Natural killer cell treated with Interleukin-12 subunit alpha and Interleukin-12 subunit beta and Interleukin-15 and Interleukin-18, amount 100 ng/mL, for 72 hours (primary cell): ENCODE results near the gene CMSS1. TPM values are rescaled to one million over a fixed set of nuclear protein-coding genes. Genes with fewer than 3 reads are reported as not detected.

Experiments used
- ATAC-seq, 2 donors: fragments of 150-1000 bp; cut with Tn5 transposase in 1 of 2; sonication (Bioruptor Pico), chemical (Tn5 transposase) in 1 of 2; 2 replicates each; pipeline ENCODE4 v1.10.0; 2021
- DNase-seq: peaks from one replicate; pipeline ENCODE4 v3.0.0; 2022; ENCODE audit warnings: low spot score
- H3K27ac Mint-ChIP-seq, 2 donors: 1 replicate in 1 of 2; 2 replicates in 1 of 2; pipeline ENCODE4 v1.8.0; 2022; ENCODE audit warnings: mixed read lengths in 2 of 2, mild to moderate bottlenecking in 1 of 2, moderate library complexity in 1 of 2
- H3K27me3 Mint-ChIP-seq, 2 donors: 1 replicate in 1 of 2; 2 replicates in 1 of 2; pipeline ENCODE4 v1.8.0; 2022; ENCODE audit warnings: mixed read lengths in 2 of 2
- H3K36me3 Mint-ChIP-seq: one replicate; pipeline ENCODE4 v1.8.0; 2022; ENCODE audit warnings: mixed read lengths
- H3K4me1 Mint-ChIP-seq, 2 donors: 1 replicate in 1 of 2; 2 replicates in 1 of 2; pipeline ENCODE4 v1.8.0; 2022; ENCODE audit warnings: low read depth in 2 of 2, mixed read lengths in 2 of 2, mild to moderate bottlenecking in 1 of 2
- H3K4me3 Mint-ChIP-seq: one replicate; pipeline ENCODE4 v1.8.0; 2022; ENCODE audit warnings: mixed read lengths
- H3K9me3 Mint-ChIP-seq: 2 replicates; pipeline ENCODE4 v1.8.0; 2022; ENCODE audit warnings: mixed read lengths
- total RNA-seq, 2 donors: library from RNA; stranded (reverse); gene quantifications; one replicate each; pipeline ENCODE4 v1.2.3, GENCODE V29; 2022

The CMSS1 gene
- total RNA-seq, 2 donors from 2014 or later = 35.7 to 67.8 TPM

GRCh38 chr3:100105501-100105900 lies 287.8 kb downstream of the CMSS1 start:
- no peaks in the 10 kb centered on the region for H3K27me3 Mint-ChIP-seq
- peak in 1 of 2 donors; percentile 49 for ATAC-seq
- peaks cover 3% of the 10 kb centered on the region for H3K9me3 Mint-ChIP-seq
- peak overlapping the region; percentile 82 to 92 for H3K27ac Mint-ChIP-seq
- no peak for DNase-seq
- H3K36me3 Mint-ChIP-seq = peaks cover 8% of the 10 kb centered on the region
- H3K4me3 Mint-ChIP-seq = peak overlapping the region; percentile 24
- peaks cover 16 to 25% of the 10 kb centered on the region in 2 donors for H3K4me1 Mint-ChIP-seq

- H3K4me1 Mint-ChIP-seq = peaks cover 16 to 23% of the 10 kb centered on the region in 2 donors
Measured at GRCh38 chr3:100106094-100106493, 288.4 kb downstream of the CMSS1 start.

GRCh38 chr3:100106531-100107141 lies 289.0 kb downstream of the CMSS1 start:
- Mint-ChIP-seq H3K4me1 (peaks cover 16 to 23% of the 10 kb centered on the region in 2 donors), H3K27ac (peak overlapping the region; percentile 82 to 92), H3K4me3 (no peak overlapping the region), H3K9me3 (no peaks in the 10 kb centered on the region), H3K27me3 (no peaks in the 10 kb centered on the region), H3K36me3 (peaks cover 4% of the 10 kb centered on the region)
- ATAC-seq (no peak), DNase-seq (no peak)

More at GRCh38 chr3:100106094-100106493, 288.4 kb downstream of the CMSS1 start:
- Mint-ChIP-seq H3K4me3 (no peak overlapping the region), H3K36me3 (peaks cover 7% of the 10 kb centered on the region), H3K27ac (peak overlapping the region; percentile 82 to 92), H3K27me3 (no peaks in the 10 kb centered on the region), H3K9me3 (peaks cover 2% of the 10 kb centered on the region)
- DNase-seq (no peak), ATAC-seq (no peak)

- Mint-ChIP-seq H3K27ac (peak overlapping the region in 1 of 2 donors; percentile 92), H3K9me3 (no peaks in the 10 kb centered on the region), H3K36me3 (peaks cover 4% of the 10 kb centered on the region)
Measured at GRCh38 chr3:100107221-100107814, 289.7 kb downstream of the CMSS1 start.

GRCh38 chr3:100108464-100109079 lies 290.9 kb downstream of the CMSS1 start:
- no peak for DNase-seq
- Mint-ChIP-seq H3K4me1 (peaks cover 16 to 23% of the 10 kb centered on the region in 2 donors), H3K27me3 (no peaks in the 10 kb centered on the region), H3K27ac (no peak overlapping the region), H3K4me3 (no peak overlapping the region), H3K9me3 (no peaks in the 10 kb centered on the region), H3K36me3 (peaks cover 4% of the 10 kb centered on the region)
- no peak for ATAC-seq

More at GRCh38 chr3:100107221-100107814, 289.7 kb downstream of the CMSS1 start:
- DNase-seq = no peak
- no peaks in the 10 kb centered on the region for H3K27me3 Mint-ChIP-seq
- no peak for ATAC-seq
- no peak overlapping the region for H3K4me3 Mint-ChIP-seq
- H3K4me1 Mint-ChIP-seq = peaks cover 16 to 23% of the 10 kb centered on the region in 2 donors

GRCh38 chr3:100110162-100110561 lies 292.5 kb downstream of the CMSS1 start:
- Mint-ChIP-seq H3K4me1 (peaks cover 16 to 17% of the 10 kb centered on the region in 2 donors), H3K9me3 (no peaks in the 10 kb centered on the region), H3K36me3 (no peaks in the 10 kb centered on the region), H3K27ac (no peak overlapping the region), H3K27me3 (no peaks in the 10 kb centered on the region), H3K4me3 (no peak overlapping the region)
- no peak for ATAC-seq
- DNase-seq = no peak

GRCh38 chr3:100111728-100112127 lies 294.1 kb downstream of the CMSS1 start:
- no peak overlapping the region for H3K4me3 Mint-ChIP-seq
- peaks cover under 1 to 6% of the 10 kb centered on the region in 2 donors for H3K4me1 Mint-ChIP-seq
- DNase-seq (no peak), ATAC-seq (no peak)
- no peak overlapping the region for H3K27ac Mint-ChIP-seq
- H3K9me3 Mint-ChIP-seq = no peaks in the 10 kb centered on the region
- no peaks in the 10 kb centered on the region for H3K27me3 Mint-ChIP-seq
- H3K36me3 Mint-ChIP-seq = no peaks in the 10 kb centered on the region

GRCh38 chr3:100113723-100114412 lies 296.2 kb downstream of the CMSS1 start:
- Mint-ChIP-seq H3K4me1 (peaks cover 0 to 6% of the 10 kb centered on the region in 2 donors), H3K27ac (peak overlapping the region in 1 of 2 donors; percentile 27), H3K9me3 (no peaks in the 10 kb centered on the region), H3K27me3 (no peaks in the 10 kb centered on the region), H3K4me3 (no peak overlapping the region), H3K36me3 (no peaks in the 10 kb centered on the region)
- DNase-seq = no peak
- peak in 1 of 2 donors; percentile 44 for ATAC-seq

- no peaks in the 10 kb centered on the region for H3K9me3 Mint-ChIP-seq
- peaks cover 0 to 8% of the 10 kb centered on the region in 2 donors for H3K4me1 Mint-ChIP-seq
- no peak within 1 kb of the TSS for H3K4me3 Mint-ChIP-seq
- DNase-seq (no peak), ATAC-seq (no peak)
- peak within 1 kb of the TSS in 1 of 2 donors; percentile 27 for H3K27ac Mint-ChIP-seq
- H3K27me3 Mint-ChIP-seq = peaks cover 0 to 2% of the 10 kb centered on the region in 2 donors
- no peaks in the 10 kb centered on the region for H3K36me3 Mint-ChIP-seq
Measured at GRCh38 chr3:100114413-100115030, 296.9 kb downstream of the CMSS1 start, which contains the start of gene FILIP1L. Gene FILIP1L, minus strand, starts transcription at chr3:100114501.

GRCh38 chr3:100117093-100117492 lies 299.4 kb downstream of the CMSS1 start:
- no peaks in the 10 kb centered on the region for H3K9me3 Mint-ChIP-seq
- ATAC-seq = no peak
- peaks cover 0 to 4% of the 10 kb centered on the region in 2 donors for H3K27me3 Mint-ChIP-seq
- no peak overlapping the region for H3K27ac Mint-ChIP-seq
- no peaks in the 10 kb centered on the region for H3K36me3 Mint-ChIP-seq
- DNase-seq = no peak
- peaks cover 0 to 8% of the 10 kb centered on the region in 2 donors for H3K4me1 Mint-ChIP-seq
- H3K4me3 Mint-ChIP-seq = no peak overlapping the region

- no peak for DNase-seq
- H3K4me1 Mint-ChIP-seq = peaks cover 0 to 2% of the 10 kb centered on the region in 2 donors
- H3K9me3 Mint-ChIP-seq = no peaks in the 10 kb centered on the region
- H3K27me3 Mint-ChIP-seq = peaks cover 0 to 4% of the 10 kb centered on the region in 2 donors
- H3K36me3 Mint-ChIP-seq = no peaks in the 10 kb centered on the region
- no peak overlapping the region for H3K27ac Mint-ChIP-seq
- no peak overlapping the region for H3K4me3 Mint-ChIP-seq
- no peak for ATAC-seq
Measured at GRCh38 chr3:100120012-100120411, 302.4 kb downstream of the CMSS1 start.

GRCh38 chr3:100120693-100121092 lies 303.0 kb downstream of the CMSS1 start:
- peaks cover 0 to 2% of the 10 kb centered on the region in 2 donors for H3K4me1 Mint-ChIP-seq
- H3K4me3 Mint-ChIP-seq = no peak overlapping the region
- peaks cover 0 to 4% of the 10 kb centered on the region in 2 donors for H3K27me3 Mint-ChIP-seq
- H3K27ac Mint-ChIP-seq = no peak overlapping the region
- DNase-seq (no peak), ATAC-seq (no peak)
- no peaks in the 10 kb centered on the region for H3K36me3 Mint-ChIP-seq
- H3K9me3 Mint-ChIP-seq = no peaks in the 10 kb centered on the region

GRCh38 chr3:100122321-100122720 lies 304.7 kb downstream of the CMSS1 start:
- no peak overlapping the region for H3K27ac Mint-ChIP-seq
- DNase-seq (no peak), ATAC-seq (no peak)
- H3K9me3 Mint-ChIP-seq = no peaks in the 10 kb centered on the region
- H3K4me3 Mint-ChIP-seq = no peak overlapping the region
- H3K27me3 Mint-ChIP-seq = peaks cover 0 to 4% of the 10 kb centered on the region in 2 donors
- no peaks in the 10 kb centered on the region for H3K36me3 Mint-ChIP-seq
- H3K4me1 Mint-ChIP-seq = peaks cover 0 to 2% of the 10 kb centered on the region in 2 donors
